Colon (tissue), 2 donors: Measurements from ENCODE around the gene GSTP1.
"Not testable (repeated sequence)": the region's sequence is repeated elsewhere in the genome, so short reads cannot be mapped to it uniquely, and the experiment has no call there.

Experiments
- FAIRE-seq: peaks from 2 replicates; lab custom pipeline; 2012; peaks lifted over from hg19 to GRCh38; lab: Jason Lieb, UNC
- donor health status: control.
- donor health status: control.

Gene GSTP1

DNA sequence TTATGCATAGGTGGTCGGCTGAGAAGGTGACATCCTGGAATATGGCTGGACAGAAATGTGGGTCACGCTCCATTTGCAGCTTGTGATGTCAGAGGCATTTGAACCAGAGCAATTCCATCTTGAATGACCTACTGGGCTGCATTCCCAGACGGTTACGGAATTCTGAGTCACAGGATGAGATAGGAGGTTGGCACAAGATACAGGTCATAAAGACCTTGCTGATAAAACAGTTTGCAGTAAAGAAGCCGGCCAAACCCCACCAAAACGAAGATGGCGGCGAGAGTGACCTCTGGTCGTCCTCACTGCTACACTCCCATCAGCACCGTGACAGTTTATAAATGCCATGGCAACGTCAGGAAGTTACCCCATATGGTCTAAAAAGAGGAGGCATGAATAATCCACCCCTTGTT, 19.9 kb upstream of the GSTP1 start:
- not testable (repeated sequence) for FAIRE-seq

DNA sequence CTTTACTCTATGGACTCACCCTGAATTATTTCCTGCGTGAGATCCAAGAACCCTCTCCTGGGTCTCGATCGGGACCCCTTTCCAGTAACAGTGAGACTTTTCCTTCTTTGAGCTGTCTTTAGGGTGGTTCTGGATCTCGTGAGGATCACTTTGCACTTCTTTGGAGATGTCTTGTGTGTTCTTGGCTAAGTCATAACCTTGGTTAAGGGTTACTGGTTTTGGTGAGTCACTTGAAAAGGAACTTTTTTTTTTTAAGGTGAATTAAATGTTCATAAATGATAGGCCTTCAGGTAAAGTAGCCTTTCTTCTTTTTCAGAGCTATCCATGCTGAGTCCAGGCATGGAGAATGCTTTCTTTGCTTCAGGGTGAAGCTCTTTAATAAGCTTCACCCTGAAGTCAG, 19.4 kb upstream of the GSTP1 start:
- no peak for FAIRE-seq

DNA sequence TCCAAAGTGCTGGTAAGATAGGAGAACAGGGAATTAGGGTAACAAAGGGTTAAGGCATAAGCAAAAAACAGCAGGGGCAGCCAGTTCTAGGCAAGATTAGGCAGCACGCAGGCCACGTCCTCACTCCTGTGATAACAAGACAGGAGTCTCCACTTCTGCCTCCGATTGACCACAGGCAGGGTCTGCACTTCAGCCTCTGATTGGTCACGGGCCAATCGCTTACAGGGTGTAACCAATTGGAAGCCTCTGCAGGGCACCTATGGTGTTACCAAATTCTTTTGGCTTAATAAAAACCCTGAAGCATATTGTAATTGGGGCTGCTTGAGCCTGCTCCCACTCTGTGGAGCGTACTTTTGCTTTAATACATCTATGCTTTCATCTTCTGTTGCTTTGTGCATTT, 12.2 kb upstream of the GSTP1 start:
- no peak for FAIRE-seq

DNA sequence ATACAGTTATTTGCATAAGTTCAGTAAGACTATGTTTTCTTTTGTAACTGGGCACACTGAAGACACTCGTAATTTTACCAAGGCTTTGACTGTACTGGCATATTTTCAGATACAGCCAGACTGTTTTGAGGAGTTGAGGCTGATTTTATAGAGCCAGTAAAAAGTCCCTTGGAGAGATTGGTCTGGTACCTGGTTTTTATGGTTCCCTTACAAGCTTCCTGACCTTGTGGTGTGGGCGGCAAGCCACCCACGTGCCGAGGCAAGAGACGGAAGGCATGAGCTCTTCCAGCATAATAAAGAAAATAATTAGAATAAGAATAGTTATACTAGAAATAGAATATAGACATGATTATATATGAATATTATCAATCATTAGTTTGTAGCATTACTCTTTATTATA, 11.3 kb upstream of the GSTP1 start:
- no peak for FAIRE-seq

DNA sequence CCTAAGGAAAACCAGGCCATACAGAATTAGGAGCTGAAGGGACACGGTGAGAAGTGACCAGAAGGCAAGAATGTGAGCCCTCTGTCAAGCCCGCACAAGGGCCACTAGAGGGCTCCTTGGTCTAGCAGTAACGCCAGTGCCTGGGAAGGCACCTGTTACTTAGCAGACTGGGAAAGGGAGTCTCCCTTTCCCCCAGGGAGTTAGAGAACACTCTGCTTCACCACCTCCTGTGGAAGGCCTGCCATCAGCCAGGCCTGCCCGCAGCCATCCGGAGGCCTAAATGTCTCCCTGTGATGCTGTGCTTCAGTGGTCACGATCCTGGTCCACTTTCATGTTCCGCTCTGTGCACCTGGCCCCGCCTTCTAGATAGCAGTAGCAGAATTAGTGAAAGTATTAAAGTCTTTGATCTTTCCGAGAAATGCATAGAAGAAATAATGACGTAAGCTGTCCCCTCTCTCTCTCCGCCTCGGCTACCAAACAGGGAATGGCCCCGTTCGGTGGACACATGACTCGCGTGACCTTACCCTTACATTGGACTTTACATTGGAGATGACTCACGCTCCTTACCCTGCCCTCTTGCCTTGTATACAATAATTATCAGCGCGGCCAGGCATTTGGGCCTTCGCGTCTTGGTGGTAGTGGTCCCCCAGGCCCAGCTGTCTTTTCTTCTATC, 10.7 kb upstream of the GSTP1 start:
- no peak for FAIRE-seq

DNA sequence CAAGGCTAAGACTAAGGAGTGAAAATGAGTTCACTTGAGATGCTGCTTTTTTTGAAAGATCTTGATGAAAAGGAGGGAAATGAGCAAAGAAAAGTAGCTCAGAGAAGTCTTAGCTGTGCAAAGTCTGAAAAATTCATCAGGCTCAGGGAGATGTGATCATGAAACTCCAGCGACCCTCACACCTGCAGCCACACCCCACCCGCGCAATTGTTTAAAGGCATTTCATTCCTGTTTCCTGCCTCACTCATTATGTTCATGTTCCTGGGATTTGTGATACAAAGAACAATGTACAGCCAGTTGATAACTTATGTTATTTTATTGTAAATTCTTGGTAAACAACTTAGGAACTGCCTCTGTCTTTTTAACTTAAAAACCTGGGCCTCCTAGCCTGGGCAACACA, 8.7 kb upstream of the GSTP1 start:
- FAIRE-seq, result no peak

DNA sequence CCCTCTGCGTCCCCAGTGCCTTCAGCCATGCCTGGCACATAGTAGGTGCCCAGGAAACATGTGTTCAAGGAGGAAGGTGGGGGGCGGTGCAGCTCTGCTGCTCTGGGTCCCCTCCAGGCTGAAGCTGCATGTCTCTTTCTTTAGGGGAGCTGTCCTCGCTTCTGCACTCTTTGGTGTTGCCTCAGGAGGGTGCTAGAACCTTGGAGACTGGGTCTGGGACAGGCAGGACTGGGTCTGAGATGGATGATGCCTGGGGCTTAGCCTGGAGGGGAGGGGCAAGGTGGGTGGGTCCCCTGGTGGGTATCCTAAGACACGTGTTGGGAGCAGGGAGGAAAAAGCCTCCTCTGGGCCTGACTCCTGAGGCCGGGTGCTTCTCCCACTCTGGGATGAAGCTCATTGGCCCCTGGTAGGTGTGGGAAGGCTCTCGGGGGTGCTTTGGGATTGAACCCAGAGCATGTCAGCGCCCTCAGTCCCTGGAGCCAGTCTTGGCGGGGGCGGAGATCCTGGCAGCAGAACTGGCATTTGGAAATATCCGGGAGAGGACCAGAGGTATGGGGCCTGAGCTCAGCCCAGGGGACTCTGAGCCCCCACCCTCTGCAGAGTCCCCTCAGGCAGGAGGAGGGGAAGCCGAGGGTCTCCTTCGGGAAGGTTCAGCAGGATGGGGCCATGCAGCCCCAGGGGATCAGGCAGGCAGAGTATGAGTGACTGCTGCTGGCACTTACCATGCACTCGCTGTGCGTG, 6.7 kb upstream of the GSTP1 start:
- FAIRE-seq, result no peak

DNA sequence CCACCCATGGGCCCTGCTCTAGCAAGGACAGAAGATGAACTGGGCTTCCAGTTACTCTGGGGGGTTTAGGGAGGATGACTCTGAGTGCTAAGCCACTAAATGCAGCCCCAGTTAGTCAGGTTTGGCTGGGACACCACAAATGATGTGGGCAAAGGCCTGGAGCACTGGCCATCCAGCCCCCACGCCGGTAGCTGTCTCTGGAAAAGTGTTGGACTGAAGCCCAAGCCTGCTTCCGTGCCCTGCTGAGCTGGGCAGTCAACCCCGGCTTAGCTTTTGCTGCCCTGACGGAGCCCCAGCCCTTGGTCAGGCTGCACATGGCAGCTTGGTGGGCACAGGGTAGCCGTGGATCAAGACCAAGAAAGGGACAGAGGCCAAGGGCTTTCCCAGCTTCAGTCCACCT, 5.7 kb upstream of the GSTP1 start:
- no peak for FAIRE-seq

DNA sequence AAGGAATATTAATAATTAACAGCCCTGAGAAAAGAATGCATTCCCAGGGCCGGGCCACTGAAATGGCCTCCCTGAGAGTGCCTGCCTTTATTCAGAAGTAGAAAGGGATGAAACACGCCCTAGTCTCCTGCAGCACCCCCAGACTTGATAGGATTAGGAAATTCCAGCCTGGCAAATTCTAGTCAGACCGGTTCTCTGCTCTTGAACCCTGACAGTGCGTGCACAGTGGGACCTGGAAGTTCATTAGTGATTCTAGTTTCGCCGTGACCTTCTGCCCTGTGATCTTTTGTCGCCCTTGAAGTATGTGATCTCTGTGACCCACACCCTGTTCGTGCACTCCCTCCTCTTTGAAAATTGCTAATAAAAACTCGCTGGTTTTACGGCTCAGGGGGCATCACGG, 2.1 kb upstream of the GSTP1 start:
- FAIRE-seq, result no peak

DNA sequence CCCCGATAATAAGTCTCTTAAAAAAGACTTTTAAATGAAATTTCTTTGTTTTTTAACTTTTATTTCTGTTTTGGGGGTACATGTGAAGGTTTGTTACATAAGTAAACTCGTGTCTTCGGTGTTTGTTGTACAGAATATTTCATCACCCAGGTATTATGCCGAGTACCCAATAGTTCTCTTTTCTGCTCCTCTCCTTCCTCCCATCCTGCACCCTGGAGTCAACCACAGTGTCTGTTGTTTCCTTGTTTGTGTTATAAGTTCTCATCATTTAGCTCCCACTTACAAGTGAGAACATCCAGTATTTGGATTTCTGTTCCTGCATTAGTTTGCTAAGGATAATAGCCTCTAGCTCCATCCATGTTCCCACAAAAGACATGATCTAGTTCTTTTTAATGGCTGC, 1.6 kb upstream of the GSTP1 start:
- no peak for FAIRE-seq

DNA sequence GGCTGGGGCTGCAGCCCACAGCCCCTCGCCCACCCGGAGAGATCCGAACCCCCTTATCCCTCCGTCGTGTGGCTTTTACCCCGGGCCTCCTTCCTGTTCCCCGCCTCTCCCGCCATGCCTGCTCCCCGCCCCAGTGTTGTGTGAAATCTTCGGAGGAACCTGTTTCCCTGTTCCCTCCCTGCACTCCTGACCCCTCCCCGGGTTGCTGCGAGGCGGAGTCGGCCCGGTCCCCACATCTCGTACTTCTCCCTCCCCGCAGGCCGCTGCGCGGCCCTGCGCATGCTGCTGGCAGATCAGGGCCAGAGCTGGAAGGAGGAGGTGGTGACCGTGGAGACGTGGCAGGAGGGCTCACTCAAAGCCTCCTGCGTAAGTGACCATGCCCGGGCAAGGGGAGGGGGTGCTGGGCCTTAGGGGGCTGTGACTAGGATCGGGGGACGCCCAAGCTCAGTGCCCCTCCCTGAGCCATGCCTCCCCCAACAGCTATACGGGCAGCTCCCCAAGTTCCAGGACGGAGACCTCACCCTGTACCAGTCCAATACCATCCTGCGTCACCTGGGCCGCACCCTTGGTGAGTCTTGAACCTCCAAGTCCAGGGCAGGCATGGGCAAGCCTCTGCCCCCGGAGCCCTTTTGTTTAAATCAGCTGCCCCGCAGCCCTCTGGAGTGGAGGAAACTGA, 731 bp downstream of the GSTP1 start:
- no peak for FAIRE-seq

DNA sequence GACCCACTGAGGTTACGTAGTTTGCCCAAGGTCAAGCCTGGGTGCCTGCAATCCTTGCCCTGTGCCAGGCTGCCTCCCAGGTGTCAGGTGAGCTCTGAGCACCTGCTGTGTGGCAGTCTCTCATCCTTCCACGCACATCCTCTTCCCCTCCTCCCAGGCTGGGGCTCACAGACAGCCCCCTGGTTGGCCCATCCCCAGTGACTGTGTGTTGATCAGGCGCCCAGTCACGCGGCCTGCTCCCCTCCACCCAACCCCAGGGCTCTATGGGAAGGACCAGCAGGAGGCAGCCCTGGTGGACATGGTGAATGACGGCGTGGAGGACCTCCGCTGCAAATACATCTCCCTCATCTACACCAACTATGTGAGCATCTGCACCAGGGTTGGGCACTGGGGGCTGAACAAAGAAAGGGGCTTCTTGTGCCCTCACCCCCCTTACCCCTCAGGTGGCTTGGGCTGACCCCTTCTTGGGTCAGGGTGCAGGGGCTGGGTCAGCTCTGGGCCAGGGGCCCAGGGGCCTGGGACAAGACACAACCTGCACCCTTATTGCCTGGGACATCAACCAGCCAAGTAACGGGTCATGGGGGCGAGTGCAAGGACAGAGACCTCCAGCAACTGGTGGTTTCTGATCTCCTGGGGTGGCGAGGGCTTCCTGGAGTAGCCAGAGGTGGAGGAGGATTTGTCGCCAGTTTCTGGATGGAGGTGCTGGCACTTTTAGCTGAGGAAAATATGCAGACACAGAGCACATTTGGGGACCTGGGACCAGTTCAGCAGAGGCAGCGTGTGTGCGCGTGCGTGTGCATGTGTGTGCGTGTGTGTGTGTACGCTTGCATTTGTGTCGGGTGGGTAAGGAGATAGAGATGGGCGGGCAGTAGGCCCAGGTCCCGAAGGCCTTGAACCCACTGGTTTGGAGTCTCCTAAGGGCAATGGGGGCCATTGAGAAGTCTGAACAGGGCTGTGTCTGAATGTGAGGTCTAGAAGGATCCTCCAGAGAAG, 1.6 kb downstream of the GSTP1 start:
- no peak for FAIRE-seq

DNA sequence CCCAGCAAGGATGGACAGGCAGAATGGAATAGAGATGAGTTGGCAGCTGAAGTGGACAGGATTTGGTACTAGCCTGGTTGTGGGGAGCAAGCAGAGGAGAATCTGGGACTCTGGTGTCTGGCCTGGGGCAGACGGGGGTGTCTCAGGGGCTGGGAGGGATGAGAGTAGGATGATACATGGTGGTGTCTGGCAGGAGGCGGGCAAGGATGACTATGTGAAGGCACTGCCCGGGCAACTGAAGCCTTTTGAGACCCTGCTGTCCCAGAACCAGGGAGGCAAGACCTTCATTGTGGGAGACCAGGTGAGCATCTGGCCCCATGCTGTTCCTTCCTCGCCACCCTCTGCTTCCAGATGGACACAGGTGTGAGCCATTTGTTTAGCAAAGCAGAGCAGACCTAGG, 2.3 kb downstream of the GSTP1 start:
- no peak for FAIRE-seq

DNA sequence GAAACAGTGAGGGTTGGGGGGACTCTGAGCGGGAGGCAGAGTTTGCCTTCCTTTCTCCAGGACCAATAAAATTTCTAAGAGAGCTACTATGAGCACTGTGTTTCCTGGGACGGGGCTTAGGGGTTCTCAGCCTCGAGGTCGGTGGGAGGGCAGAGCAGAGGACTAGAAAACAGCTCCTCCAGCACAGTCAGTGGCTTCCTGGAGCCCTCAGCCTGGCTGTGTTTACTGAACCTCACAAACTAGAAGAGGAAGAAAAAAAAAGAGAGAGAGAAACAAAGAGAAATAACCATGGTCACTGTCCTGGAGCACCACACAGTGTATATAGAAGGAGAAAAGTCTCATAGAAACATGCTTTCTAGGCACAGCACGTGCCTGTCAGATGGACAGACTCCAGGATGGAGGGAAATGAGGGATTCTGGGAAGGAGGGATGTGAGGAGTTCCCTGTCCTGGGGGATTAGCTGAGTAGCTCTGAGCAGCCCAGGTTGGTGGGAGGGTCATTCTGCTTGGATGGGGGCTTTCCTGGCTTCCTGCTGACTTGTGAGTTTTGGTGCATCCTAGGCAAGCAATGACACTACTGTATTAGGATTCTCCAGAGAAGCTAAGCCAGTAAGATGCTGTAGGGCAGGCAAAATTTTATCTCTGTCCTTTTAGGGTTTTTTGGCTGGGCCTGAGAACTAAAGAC, 3.1 kb downstream of the GSTP1 start:
- no peak for FAIRE-seq

DNA sequence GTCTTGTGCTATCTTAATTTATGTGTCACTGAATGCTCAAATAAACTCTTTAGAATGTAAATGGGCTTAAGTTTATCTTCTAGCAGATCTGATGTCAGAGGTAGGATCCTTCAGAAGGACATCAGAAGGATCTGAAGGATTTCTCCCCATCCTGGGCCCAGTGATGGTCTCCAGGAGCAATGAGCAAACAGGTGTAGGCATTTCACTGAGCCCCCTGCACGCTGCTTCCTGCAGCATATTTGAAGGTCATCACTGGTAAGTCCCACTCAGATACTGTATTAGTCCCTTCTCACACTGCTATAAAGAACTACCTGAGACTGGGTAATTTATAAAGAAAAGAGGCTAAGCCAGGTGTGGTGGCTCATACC, 4.5 kb downstream of the GSTP1 start:
- FAIRE-seq, result no peak

DNA sequence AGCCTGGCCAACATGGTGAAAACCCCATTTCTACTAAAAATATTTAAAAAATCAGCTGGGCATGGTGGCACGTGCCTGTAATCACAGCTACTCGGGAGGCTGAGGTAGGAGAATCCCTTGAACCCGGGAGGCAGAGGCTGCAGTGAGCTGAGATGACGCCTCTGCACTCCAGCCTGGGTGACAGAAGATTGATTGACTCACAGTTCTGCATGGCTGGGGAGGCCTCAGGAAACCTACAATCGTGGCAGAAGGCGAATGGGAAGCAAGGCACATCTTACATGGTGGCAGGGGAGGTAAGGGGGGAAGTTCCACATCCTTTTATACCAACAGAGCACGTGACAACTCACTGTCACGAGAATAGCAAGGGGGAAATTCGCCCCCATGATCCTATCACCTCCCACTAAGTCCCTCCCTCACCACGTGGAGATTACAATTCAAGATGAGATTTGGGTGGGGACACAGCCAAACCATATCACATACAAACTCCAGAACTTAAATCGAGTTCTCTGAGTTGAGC, 5.3 kb downstream of the GSTP1 start:
- not testable (repeated sequence) for FAIRE-seq

DNA sequence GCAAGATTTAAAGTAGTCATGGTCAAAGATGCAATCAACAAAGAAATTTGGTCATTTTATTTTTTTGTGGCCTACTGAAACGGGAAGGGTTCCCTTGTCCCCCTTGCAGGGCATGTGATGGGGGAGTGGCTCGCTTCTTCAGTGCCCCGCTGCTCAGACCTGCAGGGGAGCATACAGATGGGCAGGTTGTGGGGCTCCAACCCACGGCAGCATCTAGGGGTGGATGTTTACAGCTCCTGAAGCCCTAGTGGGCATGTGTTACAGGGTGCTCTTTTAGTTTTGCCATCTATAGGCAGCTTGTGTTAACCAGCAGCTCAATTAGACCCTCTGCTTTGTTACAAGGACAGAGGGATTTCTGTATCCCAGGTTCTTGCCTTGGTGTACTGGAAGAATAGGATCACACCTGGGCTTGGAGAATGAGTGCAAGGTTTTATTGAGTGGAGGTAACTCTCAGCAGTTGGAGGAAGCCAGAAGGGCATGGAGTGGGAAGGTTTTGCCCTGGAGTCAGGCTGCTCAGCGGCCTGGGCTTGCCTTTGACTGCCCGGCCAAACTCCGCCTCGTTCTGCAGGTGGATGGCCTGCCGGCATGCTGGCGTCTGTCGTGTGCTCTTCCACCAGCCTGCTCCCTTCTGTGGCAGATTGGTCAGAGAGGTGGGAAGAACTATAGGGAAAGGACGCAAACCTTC, 9.4 kb downstream of the GSTP1 start:
- no peak for FAIRE-seq

DNA sequence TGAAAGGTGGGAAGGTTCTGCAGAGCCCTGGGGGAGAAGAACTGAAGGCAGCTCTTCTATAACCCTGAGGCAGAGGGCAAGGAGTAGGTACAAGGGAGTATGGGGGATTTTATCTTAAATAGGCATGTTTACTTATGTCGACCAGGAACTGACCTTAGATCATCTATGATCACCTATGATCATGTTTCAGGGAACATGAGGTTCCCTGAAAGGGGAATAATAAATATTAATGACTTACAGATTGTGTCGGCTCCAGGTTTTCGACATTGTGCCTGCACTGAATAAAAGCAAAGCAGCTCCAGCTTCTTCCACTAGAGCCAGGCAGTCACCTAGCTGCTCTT, 9.9 kb downstream of the GSTP1 start:
- no peak for FAIRE-seq

DNA sequence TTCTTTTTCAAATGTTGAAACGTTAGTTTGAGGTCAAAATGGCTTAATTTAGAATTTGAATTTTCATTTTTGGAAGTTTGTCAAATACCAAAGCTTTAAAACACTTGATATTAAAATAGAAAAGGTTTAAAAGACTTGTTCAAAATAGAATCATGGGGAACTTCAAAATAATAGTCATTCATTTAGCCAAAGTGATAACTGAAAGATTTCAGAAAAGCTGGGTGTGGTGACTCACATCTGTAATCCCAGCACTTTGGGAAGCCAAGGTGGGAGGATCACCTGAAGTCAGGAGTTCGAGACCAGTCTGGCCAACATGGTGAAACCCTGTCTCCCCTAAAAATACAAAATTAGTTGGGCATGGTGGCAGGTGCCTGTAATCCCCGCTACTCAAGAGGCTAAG, 10.9 kb downstream of the GSTP1 start:
- FAIRE-seq, result no peak

DNA sequence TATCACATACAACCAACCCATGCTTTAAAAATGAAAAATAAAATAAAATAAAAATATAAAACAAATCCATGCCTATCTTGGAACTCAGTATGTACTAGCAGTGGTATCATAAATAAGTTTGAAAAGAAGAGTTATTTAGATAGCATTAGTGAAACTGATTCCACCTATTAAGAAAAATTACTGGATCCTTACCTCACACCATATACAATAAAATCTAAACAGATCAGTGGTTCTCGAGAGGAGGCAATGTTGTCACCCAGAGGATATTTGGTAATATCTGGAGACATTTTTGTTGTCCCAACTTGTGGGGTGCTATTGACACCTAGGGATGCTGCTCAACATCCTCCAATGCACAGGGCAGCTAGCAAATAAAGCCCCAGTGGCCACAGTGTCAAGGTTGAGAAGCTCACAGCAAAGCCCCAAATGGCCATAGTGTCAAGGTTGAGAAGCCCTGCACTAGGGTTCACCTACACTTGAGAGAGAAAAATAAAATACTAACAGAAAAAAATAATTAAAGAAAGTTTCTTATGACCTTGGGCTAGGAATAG, 13.2 kb downstream of the GSTP1 start:
- no peak for FAIRE-seq

DNA sequence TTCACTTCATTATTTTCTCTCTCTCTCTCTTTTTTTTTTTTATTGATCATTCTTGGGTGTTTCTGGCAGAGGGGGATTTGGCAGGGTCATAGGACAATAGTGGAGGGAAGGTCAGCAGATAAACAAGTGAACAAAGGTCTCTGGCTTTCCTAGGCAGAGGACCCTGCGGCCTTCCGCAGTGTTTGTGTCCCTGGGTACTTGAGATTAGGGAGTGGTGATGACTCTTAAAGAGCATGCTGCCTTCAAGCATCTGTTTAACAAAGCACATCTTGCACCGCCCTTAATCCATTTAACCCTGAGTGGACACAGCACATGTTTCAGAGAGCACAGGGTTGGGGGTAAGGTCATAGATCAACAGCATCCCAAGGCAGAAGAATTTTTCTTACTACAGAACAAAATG, 13.8 kb downstream of the GSTP1 start:
- not testable (repeated sequence) for FAIRE-seq
